Karpas-422 (cell line): ENCODE measurements around the gene GAGE12J. TPM values are rescaled to one million over a fixed set of nuclear protein-coding genes. Genes with fewer than 3 reads are reported as not detected.
"Not testable (repeated sequence)": the region's sequence is repeated elsewhere in the genome, so short reads cannot be mapped to it uniquely, and the experiment has no call there.

Experiments used
- DNase-seq: peaks from one replicate; pipeline ENCODE4 v3.0.0-alpha.2; 2015
- H2AFZ ChIP-seq: fragments of 200-600 bp; sonication (generic); 2 replicates; pipeline ENCODE4 v1.6.1; 2014; ENCODE audit warnings: antibody characterized with exemption, low read length, mixed read lengths
- H3K27ac ChIP-seq: fragments of 200-600 bp; sonication (generic); 2 replicates; pipeline ENCODE4 v1.5.1; 2014; ENCODE audit warnings: mild to moderate bottlenecking, low read length, moderate library complexity
- H3K27me3 ChIP-seq: fragments of 200-600 bp; sonication (generic); 2 replicates; pipeline ENCODE4 v1.6.1; 2014; ENCODE audit warnings: low read length, mixed read lengths
- H3K36me3 ChIP-seq: fragments of 200-600 bp; sonication (generic); 2 replicates; pipeline ENCODE4 v1.6.1; 2014; ENCODE audit warnings: low read length, mixed read lengths; ENCODE audit not compliant: insufficient read depth
- H3K4me1 ChIP-seq: fragments of 200-600 bp; sonication (generic); 2 replicates; pipeline ENCODE4 v1.6.1; 2014; ENCODE audit warnings: mild to moderate bottlenecking, low read length, mixed read lengths
- H3K4me2 ChIP-seq: fragments of 200-600 bp; sonication (generic); 2 replicates; pipeline ENCODE4 v1.6.1; 2014; ENCODE audit warnings: low read length, low read depth, mild to moderate bottlenecking; ENCODE audit not compliant: poor library complexity, severe bottlenecking
- H3K4me3 ChIP-seq: fragments of 200-600 bp; sonication (generic); 2 replicates; pipeline ENCODE4 v1.5.1; 2014; ENCODE audit warnings: mild to moderate bottlenecking, antibody characterized with exemption, low read length, mixed read lengths
- H3K79me2 ChIP-seq: fragments of 200-600 bp; sonication (generic); 2 replicates; pipeline ENCODE4 v1.6.1; 2014; ENCODE audit warnings: mild to moderate bottlenecking, low read length, mixed read lengths
- H3K9ac ChIP-seq: fragments of 200-600 bp; sonication (generic); 2 replicates; pipeline ENCODE4 v1.6.0; 2014; ENCODE audit warnings: low read length
- H3K9me2 ChIP-seq: fragments of 200-600 bp; sonication (generic), shearing (Covaris generic); replicated peaks from 2 replicates; pipeline ENCODE4 v1.6.0; 2014; ENCODE audit warnings: mild to moderate bottlenecking, low read length, moderate library complexity; ENCODE audit not compliant: insufficient read depth
- H3K9me3 ChIP-seq: fragments of 300-700, 200-600 bp; sonication (generic); 2 replicates; pipeline ENCODE4 v1.6.1; 2014; ENCODE audit warnings: low read length, mixed read lengths
- H4K20me1 ChIP-seq: fragments of 200-600 bp; sonication (generic); 2 replicates; pipeline ENCODE4 v1.6.1; 2014; ENCODE audit warnings: mild to moderate bottlenecking, antibody characterized with exemption, low read length, low read depth; ENCODE audit not compliant: insufficient read depth
- total RNA-seq: library from RNA; depleted of rRNA; stranded (reverse); fragments of >200 nt; shearing (Covaris generic); gene quantifications from 2 replicates; pipeline ENCODE4 v1.2.3, GENCODE V29; 2014; ENCODE audit warnings: low replicate concordance

The GAGE12J gene
- total RNA-seq, 1 experiment from 2014 or later: not detected

- no peaks in the 10 kb centered on the region for H3K27me3 ChIP-seq
- no peaks in the 10 kb centered on the region for H4K20me1 ChIP-seq
- no peak for DNase-seq
- no peak overlapping the region for H3K4me3 ChIP-seq
- no peak overlapping the region for H2AFZ ChIP-seq
- no peak overlapping the region for H3K27ac ChIP-seq
- H3K4me1 ChIP-seq: no peaks in the 10 kb centered on the region
- no peak overlapping the region for H3K9ac ChIP-seq
- H3K9me3 ChIP-seq: no peaks in the 10 kb centered on the region
- H3K9me2 ChIP-seq: no peaks in the 10 kb centered on the region
- no peaks in the 10 kb centered on the region for H3K79me2 ChIP-seq
- no peaks in the 10 kb centered on the region for H3K36me3 ChIP-seq
- H3K4me2 ChIP-seq: no peak overlapping the region
These were observed 37.6 kb upstream of the GAGE12J start for GRCh38 chrX:49284212-49284611.

GRCh38 chrX:49286136-49286535, 35.7 kb upstream of the GAGE12J start:
- no peaks in the 10 kb centered on the region for H3K9me3 ChIP-seq
- DNase-seq: no peak
- no peaks in the 10 kb centered on the region for H4K20me1 ChIP-seq
- no peak overlapping the region for H3K9ac ChIP-seq
- no peak overlapping the region for H3K27ac ChIP-seq
- H3K9me2 ChIP-seq: no peaks in the 10 kb centered on the region
- no peaks in the 10 kb centered on the region for H3K79me2 ChIP-seq
- H3K4me2 ChIP-seq: no peak overlapping the region
- no peak overlapping the region for H2AFZ ChIP-seq
- H3K36me3 ChIP-seq: no peaks in the 10 kb centered on the region
- H3K4me1 ChIP-seq: no peaks in the 10 kb centered on the region
- no peak overlapping the region for H3K4me3 ChIP-seq
- no peaks in the 10 kb centered on the region for H3K27me3 ChIP-seq

- Histone ChIP-seq H3K27ac (no peak overlapping the region), H3K4me3 (no peak overlapping the region), H3K36me3 (no peaks in the 10 kb centered on the region), H3K27me3 (no peaks in the 10 kb centered on the region), H3K9me3 (no peaks in the 10 kb centered on the region), H3K4me2 (no peak overlapping the region), H3K4me1 (no peaks in the 10 kb centered on the region), H3K79me2 (no peaks in the 10 kb centered on the region), H2AFZ (no peak overlapping the region), H3K9ac (no peak overlapping the region), H4K20me1 (no peaks in the 10 kb centered on the region), H3K9me2 (no peaks in the 10 kb centered on the region)
- DNase-seq: no peak
These were observed 35.3 kb upstream of the GAGE12J start for GRCh38 chrX:49286581-49286980.

GRCh38 chrX:49287665-49288064, 34.2 kb upstream of the GAGE12J start:
- Histone ChIP-seq H3K79me2 (no peaks in the 10 kb centered on the region), H3K4me1 (no peaks in the 10 kb centered on the region), H3K9me3 (no peaks in the 10 kb centered on the region), H3K27ac (no peak overlapping the region), H4K20me1 (no peaks in the 10 kb centered on the region), H2AFZ (no peak overlapping the region), H3K4me2 (no peak overlapping the region), H3K9me2 (no peaks in the 10 kb centered on the region), H3K4me3 (no peak overlapping the region), H3K36me3 (no peaks in the 10 kb centered on the region), H3K27me3 (no peaks in the 10 kb centered on the region), H3K9ac (no peak overlapping the region)
- DNase-seq: no peak

- H3K4me1 ChIP-seq: no peaks in the 10 kb centered on the region
- no peak overlapping the region for H3K4me3 ChIP-seq
These were observed 31.6 kb upstream of the GAGE12J start for GRCh38 chrX:49290215-49290614.

GRCh38 chrX:49291615-49292337, 30.1 kb upstream of the GAGE12J start:
- no peaks in the 10 kb centered on the region for H3K36me3 ChIP-seq
- no peak overlapping the region for H3K27ac ChIP-seq
- no peak overlapping the region for H3K4me2 ChIP-seq
- no peaks in the 10 kb centered on the region for H3K9me2 ChIP-seq
- H3K27me3 ChIP-seq: no peaks in the 10 kb centered on the region
- no peaks in the 10 kb centered on the region for H3K79me2 ChIP-seq
- no peaks in the 10 kb centered on the region for H3K9me3 ChIP-seq
- peak; percentile 86 for DNase-seq
- H2AFZ ChIP-seq: no peak overlapping the region
- no peak overlapping the region for H3K9ac ChIP-seq
- H3K4me1 ChIP-seq: no peaks in the 10 kb centered on the region
- H3K4me3 ChIP-seq: no peak overlapping the region
- no peaks in the 10 kb centered on the region for H4K20me1 ChIP-seq

More at GRCh38 chrX:49290215-49290614, 31.6 kb upstream of the GAGE12J start:
- Histone ChIP-seq H3K9me3 (no peaks in the 10 kb centered on the region), H3K79me2 (no peaks in the 10 kb centered on the region), H3K9me2 (no peaks in the 10 kb centered on the region), H3K36me3 (no peaks in the 10 kb centered on the region), H3K9ac (no peak overlapping the region), H4K20me1 (no peaks in the 10 kb centered on the region), H3K27ac (no peak overlapping the region), H3K27me3 (no peaks in the 10 kb centered on the region), H2AFZ (no peak overlapping the region), H3K4me2 (no peak overlapping the region)
- no peak for DNase-seq

- Histone ChIP-seq H2AFZ (no peak overlapping the region), H3K36me3 (no peaks in the 10 kb centered on the region), H3K9me3 (no peaks in the 10 kb centered on the region), H3K9me2 (no peaks in the 10 kb centered on the region), H3K79me2 (no peaks in the 10 kb centered on the region), H3K27ac (no peak overlapping the region), H3K4me1 (no peaks in the 10 kb centered on the region), H3K4me2 (no peak overlapping the region), H4K20me1 (no peaks in the 10 kb centered on the region), H3K4me3 (no peak overlapping the region), H3K9ac (no peak overlapping the region), H3K27me3 (no peaks in the 10 kb centered on the region)
- DNase-seq: no peak
These were observed 29.2 kb upstream of the GAGE12J start for GRCh38 chrX:49292400-49293362.

- not testable (repeated sequence) for H3K9me3 ChIP-seq, H3K79me2 ChIP-seq, H3K9me2 ChIP-seq, H3K4me1 ChIP-seq, H3K36me3 ChIP-seq, H3K27ac ChIP-seq, H3K4me3 ChIP-seq, H4K20me1 ChIP-seq, H3K9ac ChIP-seq, DNase-seq, H3K4me2 ChIP-seq, H2AFZ ChIP-seq, H3K27me3 ChIP-seq
These were observed 22.5 kb upstream of the GAGE12J start for GRCh38 chrX:49299293-49299692.
